ENCODE measurements around the gene SEZ6.
A peak's percentile ranks its signal among the peaks of the same experiment; 100 is the strongest.

The SEZ6 gene

GRCh38 chr17:28926366-28926765, 79.5 kb downstream of the SEZ6 start:
- DNase-seq = no peak

- DNase-seq = no peak
Observed at GRCh38 chr17:28925912-28926365, 79.9 kb downstream of the SEZ6 start.

DNA sequence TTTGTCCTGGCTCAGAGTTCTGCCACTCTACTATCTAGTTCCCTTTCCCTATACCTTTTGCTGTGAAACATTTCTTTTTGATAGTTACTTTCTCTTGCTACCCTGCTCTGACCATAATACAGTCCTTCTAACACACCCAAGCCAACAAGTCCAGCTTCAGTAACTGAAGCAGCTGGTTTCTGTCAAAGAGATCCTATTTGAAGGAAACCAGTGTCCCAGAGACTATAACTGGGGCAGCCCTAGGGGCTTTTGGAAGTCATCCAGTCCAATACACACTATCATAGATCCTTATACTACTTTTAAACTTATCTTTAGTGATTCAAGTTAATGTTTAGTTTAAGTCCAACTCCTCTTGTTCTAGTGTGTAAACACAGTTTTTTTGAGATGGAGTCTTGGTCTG, 85.6 kb downstream of the SEZ6 start:
- DNase-seq = no peak

DNA sequence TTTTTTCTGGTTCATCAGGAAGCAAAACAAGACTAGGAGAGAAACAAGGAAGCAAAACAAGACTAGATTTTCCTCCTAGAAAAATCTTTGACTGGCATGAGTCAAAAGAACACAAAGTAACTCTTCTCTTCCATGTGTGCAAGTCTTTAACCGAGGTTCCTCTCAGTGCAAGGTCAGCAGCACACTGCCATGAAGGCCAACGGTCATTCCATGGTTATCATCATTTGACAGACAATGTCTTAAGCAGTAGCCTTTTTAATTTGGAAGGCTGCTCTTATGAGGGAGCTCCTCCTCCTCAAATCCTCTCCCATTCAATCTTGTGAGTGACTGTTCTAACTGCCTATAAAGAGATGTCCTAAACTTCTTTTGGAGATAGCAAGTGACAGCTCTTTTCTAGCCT, 87.5 kb downstream of the SEZ6 start:
- DNase-seq = no peak

DNA sequence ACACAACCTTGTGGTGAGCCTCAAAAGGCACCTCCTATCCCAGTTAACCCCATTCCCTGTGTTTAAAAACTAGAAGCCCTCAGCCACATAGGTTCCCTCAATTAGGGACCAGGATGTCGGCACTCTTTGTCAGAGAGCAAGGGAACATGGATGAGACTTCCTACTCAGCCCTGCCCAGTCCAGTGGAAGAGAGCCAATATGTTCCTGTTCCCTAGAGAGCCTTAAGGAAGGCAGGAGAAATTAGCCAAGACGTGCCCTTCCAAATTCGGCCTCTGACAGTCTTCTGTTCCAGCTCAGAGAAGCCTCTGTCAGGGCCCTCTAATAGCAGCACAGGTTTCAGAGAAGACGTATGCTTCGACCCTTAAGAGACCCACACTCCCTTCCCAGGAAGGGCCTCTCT, 88.4 kb downstream of the SEZ6 start:
- no peak for DNase-seq

GRCh38 chr17:28917029-28917428, 88.8 kb downstream of the SEZ6 start:
- no peak for DNase-seq

- peak; percentile 56 to 59 for DNase-seq
Observed at GRCh38 chr17:28916302-28916934, 89.4 kb downstream of the SEZ6 start.

DNA sequence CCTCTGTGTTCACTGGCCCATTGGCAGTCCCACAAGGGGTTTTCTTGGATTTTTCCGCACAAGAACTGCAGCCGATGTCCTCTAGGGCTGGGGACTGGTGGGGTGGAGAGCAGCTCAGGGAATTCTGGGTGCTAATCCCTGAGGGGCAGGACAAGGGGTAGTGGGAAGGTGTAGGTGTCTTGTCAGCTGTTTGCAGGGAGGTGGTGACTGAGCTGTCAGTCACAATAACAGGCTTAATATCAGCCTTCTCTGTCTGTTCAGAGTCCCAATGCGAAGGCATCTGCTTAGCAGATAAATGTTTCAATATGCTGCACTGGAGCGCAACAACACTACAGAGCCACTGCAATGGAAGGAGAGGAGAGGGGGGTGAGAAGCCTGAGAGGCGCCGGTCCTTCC, 92.9 kb downstream of the SEZ6 start:
- no peak for DNase-seq

DNA sequence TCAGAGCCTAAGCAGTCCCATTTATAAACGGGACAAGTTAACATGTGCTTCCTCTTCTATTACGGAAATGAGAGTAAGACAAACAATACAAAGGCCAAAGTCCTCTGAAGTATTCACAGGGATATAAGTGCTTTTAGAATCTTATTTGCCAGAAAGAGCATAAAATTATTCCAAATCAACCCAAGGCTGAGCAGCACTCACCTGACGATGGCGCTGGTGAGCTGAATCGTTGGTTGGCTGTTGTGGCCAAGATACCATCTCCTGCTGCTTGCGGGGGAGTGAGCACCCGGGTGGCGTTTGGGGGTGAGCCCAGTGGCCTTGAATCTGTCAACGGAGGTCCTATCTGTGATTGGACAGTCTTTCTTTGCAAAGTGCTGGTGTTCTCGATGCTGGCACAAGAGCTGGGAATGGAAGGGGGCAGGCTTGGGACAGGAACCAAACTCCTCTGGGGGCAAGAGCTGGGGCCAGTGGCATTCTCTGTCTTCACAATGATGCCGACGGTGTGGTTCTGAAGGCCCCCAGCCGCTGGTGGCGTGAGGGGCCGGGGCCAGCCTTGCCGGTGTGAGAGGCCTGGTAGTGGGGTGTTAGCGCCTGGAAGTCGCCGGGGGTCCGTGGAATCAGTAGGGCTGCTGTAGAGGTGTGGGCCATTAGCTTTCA, 93.4 kb downstream of the SEZ6 start:
- DNase-seq = peak in 1 of 2 experiments; percentile 44

GRCh38 chr17:28911411-28912045, 94.3 kb downstream of the SEZ6 start:
- no peak for DNase-seq

DNA sequence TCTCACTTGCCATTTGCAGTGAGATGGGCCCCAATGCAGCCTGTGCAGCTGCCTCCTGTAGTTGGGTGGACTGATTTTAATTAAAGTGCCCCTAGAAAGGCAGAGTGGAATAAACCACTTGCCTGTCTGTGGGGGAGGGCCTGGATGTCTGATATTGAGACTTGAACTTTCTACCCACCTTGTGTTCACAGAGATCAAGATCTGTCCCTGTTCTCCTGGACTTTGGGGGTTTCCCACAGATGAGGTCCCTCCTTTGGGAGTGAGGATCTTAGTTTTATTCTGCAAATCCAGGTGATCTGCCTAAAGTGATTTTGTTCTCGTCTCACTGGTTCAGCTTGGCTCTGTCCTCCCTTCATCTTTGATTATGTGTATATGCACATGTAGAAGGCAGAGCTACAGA, 95.3 kb downstream of the SEZ6 start:
- DNase-seq = no peak

DNA sequence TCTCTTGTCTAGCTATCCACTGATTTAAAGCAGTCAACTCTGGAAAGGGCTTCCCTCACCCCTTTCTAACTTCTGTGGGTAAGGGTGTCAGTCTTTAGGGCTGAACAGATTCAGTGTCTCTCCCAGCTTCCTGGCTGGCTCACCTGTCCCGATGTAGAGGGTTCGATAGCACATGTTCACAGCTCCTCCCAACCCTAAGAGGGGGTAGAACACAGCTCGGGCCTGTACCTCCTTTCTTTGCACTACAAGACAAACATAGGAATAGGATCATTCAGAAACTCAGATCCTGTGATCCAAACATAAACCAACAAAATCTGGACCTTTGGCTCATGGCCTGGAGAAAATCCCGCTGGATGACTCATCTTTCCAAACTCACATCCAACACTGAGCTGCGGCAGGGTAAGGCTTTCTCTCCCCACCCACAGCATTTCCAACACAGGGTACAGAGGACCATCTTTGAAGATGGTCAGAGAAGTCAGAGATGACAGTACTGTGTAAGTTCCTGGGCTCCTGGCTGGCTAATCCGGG, 97.1 kb downstream of the SEZ6 start:
- no peak for DNase-seq

- DNase-seq = no peak
Observed at GRCh38 chr17:28907709-28908475, 97.9 kb downstream of the SEZ6 start.

- no peak for DNase-seq
Observed at GRCh38 chr17:28906706-28907438, 99.0 kb downstream of the SEZ6 start.

- DNase-seq = no peak
Observed at GRCh38 chr17:28906276-28906675, 99.6 kb downstream of the SEZ6 start.

Measured in activated T-cell treated with anti-CD3 and anti-CD28 coated beads, Interleukin-2, amount 50 U/mL, for 48 hours (primary cell).